ENCODE data around the gene ILRUN.
"Not testable (repeated sequence)": the region's sequence is repeated elsewhere in the genome, so short reads cannot be mapped to it uniquely, and the experiment has no call there.

The ILRUN gene

GRCh38 chr6:34696739-34697543 is at the start of gene ILRUN:
Gene ILRUN (minus strand): TSS chr6:34696767. CDS start chr6:34696603, 164 bp downstream.
- peak; percentile 94 to 97 for DNase-seq (ENCODE audit: low read depth in 1 of 2, low spot score in 1 of 2)

- DNase-seq (ENCODE audit: low read depth in 1 of 2, low spot score in 1 of 2): no peak
Measured at GRCh38 chr6:34745277-34746103, 48.9 kb upstream of the ILRUN start.

GRCh38 chr6:34744294-34744647 is 47.7 kb upstream of the ILRUN start:
- not testable (repeated sequence) for DNase-seq (ENCODE audit: low read depth in 1 of 2, low spot score in 1 of 2)

- no peak for DNase-seq (ENCODE audit: low read depth in 1 of 2, low spot score in 1 of 2)
Measured at GRCh38 chr6:34743625-34744293, 47.2 kb upstream of the ILRUN start.

GRCh38 chr6:34742094-34742493 is 45.5 kb upstream of the ILRUN start:
- DNase-seq (ENCODE audit: low read depth in 1 of 2, low spot score in 1 of 2): no peak

- no peak for DNase-seq (ENCODE audit: low read depth in 1 of 2, low spot score in 1 of 2)
Measured at GRCh38 chr6:34736823-34737222, 40.3 kb upstream of the ILRUN start.

GRCh38 chr6:34731393-34732060 is 35.0 kb upstream of the ILRUN start:
- no peak for DNase-seq (ENCODE audit: low read depth in 1 of 2, low spot score in 1 of 2)

GRCh38 chr6:34729631-34730470 is 33.3 kb upstream of the ILRUN start:
- no peak for DNase-seq (ENCODE audit: low read depth in 1 of 2, low spot score in 1 of 2)

- no peak for DNase-seq (ENCODE audit: low read depth in 1 of 2, low spot score in 1 of 2)
Measured at GRCh38 chr6:34726055-34726454, 29.5 kb upstream of the ILRUN start.

- DNase-seq (ENCODE audit: low read depth in 1 of 2, low spot score in 1 of 2): no peak
Measured at GRCh38 chr6:34723203-34723602, 26.6 kb upstream of the ILRUN start.

- no peak for DNase-seq (ENCODE audit: low read depth in 1 of 2, low spot score in 1 of 2)
Measured at GRCh38 chr6:34722451-34722850, 25.9 kb upstream of the ILRUN start.

GRCh38 chr6:34720160-34720559 is 23.6 kb upstream of the ILRUN start:
- DNase-seq (ENCODE audit: low read depth in 1 of 2, low spot score in 1 of 2): not testable (repeated sequence)

- DNase-seq (ENCODE audit: low read depth in 1 of 2, low spot score in 1 of 2): not testable (repeated sequence)
Measured at GRCh38 chr6:34719646-34720045, 23.1 kb upstream of the ILRUN start.

GRCh38 chr6:34718976-34719375 is 22.4 kb upstream of the ILRUN start:
- DNase-seq (ENCODE audit: low read depth in 1 of 2, low spot score in 1 of 2): no peak

- DNase-seq (ENCODE audit: low read depth in 1 of 2, low spot score in 1 of 2): no peak
Measured at GRCh38 chr6:34717466-34717865, 20.9 kb upstream of the ILRUN start.

- no peak for DNase-seq (ENCODE audit: low read depth in 1 of 2, low spot score in 1 of 2)
Measured at GRCh38 chr6:34714663-34715062, 18.1 kb upstream of the ILRUN start.

- not testable (repeated sequence) for DNase-seq (ENCODE audit: low read depth in 1 of 2, low spot score in 1 of 2)
Measured at GRCh38 chr6:34712881-34713280, 16.3 kb upstream of the ILRUN start.

GRCh38 chr6:34709386-34709785 is 12.8 kb upstream of the ILRUN start:
- DNase-seq (ENCODE audit: low read depth in 1 of 2, low spot score in 1 of 2): no peak

- DNase-seq (ENCODE audit: low read depth in 1 of 2, low spot score in 1 of 2): no peak
Measured at GRCh38 chr6:34705241-34705640, 8.7 kb upstream of the ILRUN start.

- no peak for DNase-seq (ENCODE audit: low read depth in 1 of 2, low spot score in 1 of 2)
Measured at GRCh38 chr6:34701199-34701598, 4.6 kb upstream of the ILRUN start.
